CD4-positive, alpha-beta T cell treated with Interleukin-2 at 100 ng/mL for 4 hours (primary cell): ENCODE data around the gene LINGO1.

ENCODE experiments used
- DNase-seq: peaks from one replicate; pipeline ENCODE4 v3.0.0-alpha.2; 2020; ENCODE audit warnings: low spot score

LINGO1 gene

DNA sequence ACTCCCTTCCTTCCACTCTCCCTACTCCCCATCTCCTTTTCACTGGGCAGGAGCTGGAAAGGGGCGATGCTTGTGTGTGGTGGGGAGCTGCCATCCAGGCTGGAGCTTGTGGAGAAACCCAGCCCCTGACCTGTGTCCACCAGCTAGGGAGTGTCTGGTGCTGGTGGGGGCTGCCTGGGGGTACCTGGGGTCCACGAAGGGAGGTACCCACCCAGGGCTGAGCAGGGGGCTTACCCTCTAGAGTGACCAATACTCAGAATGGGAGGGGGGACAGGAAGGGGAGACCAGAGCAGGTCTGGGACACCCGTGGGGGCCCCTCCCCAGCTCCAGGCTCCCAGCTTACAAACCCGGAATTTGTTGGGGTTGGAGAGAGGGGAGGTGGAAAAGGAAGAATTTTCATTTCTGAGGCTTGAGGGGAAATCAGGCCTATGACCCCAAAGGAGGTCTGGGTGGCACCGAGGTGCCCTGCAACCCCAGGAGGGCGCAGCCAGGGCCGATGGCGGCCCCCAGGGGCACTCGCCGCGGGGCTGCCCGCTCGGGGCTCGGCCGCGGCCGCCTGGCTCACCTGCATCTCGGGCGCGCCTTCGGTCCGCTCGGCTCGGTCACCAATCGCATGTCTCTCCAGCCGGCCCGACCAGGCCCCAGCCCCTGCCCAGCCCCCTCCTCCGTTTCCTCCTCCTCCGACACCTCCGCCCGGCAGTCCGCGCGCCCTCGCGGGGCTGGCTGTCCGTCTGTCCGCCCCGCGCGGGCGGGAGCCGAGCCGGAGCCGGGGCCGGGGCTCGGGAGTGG is 773 bp downstream of the LINGO1 start:
- no peak for DNase-seq

DNA sequence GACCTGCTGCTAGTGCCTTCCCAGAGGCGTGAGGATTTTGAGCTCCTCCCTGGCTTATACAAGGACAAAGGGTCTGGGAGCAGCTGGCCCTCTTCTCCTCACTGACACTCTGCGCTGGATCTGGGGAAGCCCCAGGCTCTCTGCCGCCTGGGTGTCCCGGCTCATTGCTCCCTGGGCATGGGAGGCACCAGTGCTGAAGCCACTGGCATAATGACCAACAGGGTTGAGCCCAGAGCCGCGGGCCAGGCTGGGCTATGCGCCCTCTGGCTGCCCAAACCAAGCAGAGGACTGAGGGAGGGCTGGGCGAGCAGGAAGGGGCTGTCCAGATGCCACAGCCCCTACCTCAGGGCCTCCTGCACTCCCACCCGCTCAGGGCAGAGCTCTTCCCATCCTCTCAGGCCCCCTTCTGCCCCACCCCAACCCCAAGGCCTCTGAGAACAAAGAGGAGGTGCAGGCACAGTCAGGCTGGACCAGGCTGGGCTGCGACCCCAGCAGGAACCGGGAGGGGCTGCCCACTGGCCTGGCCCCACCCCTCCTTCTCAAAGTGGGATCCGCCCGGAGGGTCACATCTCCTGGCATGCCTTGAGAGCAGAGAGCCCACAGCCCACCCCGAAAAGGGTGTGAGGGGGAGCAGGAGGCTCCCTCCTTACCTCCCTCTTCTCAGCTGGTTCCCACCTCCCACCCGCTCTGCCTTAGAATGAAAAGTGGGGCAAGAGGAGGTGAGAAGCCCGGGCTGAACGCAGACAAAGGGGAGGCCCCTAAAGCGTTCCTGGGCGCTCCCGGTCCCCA is 1.6 kb downstream of the LINGO1 start:
- no peak for DNase-seq

DNA sequence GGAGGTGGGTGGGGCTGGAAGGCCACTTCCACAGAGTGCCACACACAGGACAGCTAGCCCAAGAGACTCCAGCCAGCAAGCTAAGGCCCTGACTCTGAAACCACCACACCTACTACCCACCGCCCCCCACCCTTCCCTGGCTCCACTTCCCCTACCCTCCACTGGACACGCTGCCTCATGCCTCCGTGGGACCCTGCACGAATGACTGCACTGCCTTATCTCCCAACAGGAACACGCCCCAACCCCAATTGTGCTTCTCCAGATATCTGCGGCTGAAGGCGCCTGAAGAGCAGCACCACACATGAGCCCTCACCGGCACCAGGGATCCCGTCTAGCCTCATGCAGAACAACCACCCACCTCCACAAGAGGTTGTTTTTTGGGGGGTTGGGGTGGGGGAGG is 2.7 kb downstream of the LINGO1 start:
- no peak for DNase-seq

GRCh38 chr15:77629070-77630030 is 3.4 kb downstream of the LINGO1 start:
- no peak for DNase-seq

DNA sequence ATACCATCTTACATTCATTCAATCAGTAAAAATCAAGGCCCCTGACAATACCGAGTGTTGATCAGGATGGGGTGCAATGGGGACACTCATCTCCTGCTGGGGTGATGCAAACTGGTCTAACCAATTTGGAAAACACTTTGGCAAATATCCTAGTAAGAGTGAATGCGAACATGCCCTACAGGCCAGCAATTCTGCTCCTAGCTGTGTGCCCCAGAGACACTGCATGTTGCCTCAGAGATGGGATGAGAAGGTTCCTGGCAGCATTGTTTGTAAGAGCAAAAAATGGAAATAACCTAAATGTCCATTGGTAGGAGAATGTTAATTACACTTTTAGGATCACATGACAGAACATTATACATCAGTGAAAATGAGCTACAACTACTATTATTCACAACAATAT is 4.7 kb downstream of the LINGO1 start:
- DNase-seq, result no peak

DNA sequence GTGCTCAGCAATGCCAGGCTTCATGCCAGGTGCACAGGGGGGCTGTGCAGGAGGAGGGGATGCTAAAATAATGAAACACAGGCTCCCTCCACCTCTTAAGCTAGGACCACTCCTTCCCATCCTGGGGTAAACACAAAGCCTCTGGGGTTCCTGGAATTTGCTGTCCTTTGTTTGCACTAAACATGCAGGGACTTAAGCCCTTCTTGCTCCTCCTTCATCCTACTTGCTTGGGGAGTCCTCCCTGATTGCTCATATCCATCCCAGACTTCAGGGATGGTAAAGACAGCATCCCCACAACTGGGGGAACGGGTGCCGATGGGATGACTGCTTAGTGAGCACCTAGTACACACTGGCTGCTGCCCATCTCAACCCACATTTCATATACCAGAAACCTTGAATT is 5.1 kb downstream of the LINGO1 start:
- no peak for DNase-seq

DNA sequence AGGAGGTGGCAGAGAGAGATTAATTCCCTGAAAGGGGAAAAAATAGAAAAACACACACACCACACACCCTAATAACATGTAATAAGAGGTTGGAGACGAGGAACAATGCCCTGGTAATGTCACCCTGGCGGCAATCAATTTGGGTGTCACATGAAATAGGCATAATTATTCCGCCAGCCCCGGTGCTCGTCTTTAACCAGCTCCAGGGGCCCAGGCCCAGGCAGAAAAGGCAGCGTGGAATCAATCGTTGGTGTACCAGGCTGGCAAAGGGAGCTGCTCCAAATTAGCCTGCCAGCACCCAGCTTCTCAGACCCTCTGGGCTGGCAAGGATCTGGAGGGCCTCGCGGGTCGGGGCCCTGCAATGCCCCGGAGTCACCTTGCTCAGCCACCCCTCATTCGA is 5.6 kb downstream of the LINGO1 start:
- DNase-seq, result no peak

DNA sequence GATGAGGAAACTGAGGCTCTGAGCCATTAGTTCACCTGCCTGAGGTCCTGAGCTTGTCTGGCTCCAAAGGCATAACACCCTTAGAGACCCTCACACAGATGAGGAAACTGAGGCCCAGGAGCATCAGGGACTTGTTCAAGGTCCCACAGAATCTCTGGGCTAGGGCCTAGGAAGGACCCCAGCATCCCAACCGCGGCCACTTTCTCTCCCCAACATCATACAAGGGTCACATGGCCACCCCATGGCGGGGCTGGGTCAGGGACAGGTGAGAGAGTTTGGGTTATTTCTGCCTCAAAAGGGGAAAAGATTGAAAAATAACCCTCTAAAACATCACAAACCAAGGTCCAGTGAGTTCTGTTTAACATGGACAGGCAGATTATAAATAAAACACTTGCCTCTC is 6.7 kb downstream of the LINGO1 start:
- no peak for DNase-seq

DNA sequence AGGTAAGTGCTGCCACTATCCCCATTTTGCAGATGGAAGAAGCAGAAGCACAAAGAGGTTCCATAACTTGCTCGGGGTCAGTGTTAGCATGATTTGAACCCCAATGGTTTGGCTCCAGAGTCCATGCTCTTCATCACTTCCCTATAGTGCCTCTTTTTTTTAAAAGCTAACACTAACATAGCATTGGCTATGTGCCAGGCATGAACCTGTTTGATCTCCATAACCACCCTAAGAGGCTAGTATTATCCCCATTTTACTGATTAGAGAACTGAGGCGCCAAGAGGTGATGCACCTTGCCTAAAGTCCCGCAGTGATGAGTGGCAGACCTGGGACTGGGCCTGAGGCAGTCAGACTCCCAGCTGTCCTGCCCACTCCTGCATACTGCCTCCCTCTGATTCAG is 7.3 kb downstream of the LINGO1 start:
- no peak for DNase-seq

DNA sequence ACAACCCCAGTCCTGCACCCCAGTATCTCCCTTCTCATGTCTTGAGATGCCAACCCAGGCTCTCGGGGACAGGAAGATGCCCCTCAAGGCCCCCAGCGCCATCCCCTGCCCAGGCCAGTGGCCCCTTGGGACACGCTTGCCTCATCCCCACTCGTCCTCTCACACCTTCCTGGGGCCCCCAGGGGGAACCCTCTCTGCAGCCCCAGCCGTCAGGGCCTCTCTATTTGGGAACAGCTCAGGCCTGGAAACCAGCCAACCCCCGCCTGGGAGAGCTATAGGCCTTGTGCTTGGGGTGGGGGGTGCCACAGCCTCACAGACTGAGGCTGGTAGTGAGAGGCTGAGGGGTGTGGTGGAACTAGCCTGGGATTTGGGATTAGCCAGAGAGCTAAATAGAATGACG is 7.8 kb downstream of the LINGO1 start:
- DNase-seq, result no peak

DNA sequence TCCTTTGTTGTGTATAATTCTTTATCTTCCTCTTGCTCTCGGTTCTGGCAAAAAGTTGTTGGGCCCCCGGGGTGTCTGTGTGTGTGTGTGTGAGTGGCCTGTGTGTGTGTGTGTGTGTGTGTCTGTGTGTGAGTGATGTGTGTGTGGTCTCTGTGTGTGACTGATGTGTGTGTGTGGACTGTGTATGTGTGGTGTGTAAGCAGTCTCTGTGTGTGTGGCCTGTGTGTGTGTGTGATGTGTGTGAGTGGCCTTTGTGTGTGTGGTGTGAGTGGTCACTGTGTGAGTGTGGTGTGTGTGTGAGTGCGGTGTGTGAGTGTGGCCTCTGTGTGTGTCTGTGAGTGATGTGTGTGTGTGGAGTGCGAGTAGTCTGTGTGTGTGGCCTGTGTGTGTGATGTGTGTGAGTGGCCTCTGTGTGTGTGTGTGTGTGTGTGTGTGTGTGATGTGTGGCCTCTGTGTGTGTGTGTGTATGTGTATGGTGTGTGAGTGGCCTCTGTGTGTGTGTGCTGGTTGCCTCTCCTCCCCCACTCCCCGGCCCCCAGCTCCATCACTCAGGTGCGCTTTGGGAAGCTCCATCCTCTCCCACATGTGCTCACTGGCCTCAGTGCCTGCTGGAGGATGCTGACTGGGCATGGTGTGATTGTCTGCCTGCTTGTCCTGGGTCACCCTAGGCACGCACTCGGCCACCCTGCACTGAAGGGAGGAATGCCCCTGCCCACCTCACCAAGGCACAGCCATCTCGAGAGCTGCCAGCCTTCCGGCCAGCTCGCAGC is 8.8 kb downstream of the LINGO1 start:
- DNase-seq, result no peak

DNA sequence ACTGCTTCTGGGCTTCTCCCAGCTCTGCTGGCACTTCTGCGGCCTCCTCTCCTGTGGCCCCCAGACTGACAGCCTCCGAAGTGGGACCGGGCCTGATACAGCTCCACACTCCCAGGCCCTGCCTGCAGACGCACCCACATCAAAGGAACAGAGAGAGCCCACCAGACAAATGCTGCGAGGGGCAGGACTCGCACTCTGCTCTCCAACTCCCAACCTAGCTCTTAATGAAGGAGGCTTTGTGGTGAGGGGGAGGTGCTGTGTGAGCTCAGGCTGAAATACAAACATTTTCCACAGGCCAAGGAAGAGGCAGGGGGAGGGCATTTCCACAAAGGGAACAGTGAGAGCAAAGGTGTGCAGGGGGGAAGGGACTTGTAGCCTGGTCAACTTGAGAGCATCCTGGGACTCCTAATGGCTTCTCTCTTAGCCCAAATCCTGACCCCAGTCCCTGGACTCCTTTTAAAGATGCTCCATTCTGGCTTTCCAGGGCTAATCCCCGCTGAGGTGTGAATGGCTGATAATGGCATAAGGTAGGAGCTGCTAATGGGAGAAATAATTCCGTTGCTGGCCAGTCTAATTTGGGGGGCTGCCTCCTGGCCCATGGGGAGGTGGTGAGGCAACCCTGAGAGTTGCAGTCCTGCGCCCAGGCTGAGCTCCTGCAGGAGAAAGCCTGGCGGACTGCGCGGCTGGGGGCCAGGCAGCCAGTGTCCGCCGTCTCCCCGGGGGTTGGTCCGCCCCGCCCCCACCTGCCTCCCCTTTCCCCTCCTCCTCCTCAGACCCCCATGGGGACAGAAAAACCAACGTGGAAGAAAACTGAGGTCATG is 9.6 kb downstream of the LINGO1 start:
- no peak for DNase-seq

- no peak for DNase-seq
Measured at GRCh38 chr15:77622209-77622933, 10.3 kb downstream of the LINGO1 start.

DNA sequence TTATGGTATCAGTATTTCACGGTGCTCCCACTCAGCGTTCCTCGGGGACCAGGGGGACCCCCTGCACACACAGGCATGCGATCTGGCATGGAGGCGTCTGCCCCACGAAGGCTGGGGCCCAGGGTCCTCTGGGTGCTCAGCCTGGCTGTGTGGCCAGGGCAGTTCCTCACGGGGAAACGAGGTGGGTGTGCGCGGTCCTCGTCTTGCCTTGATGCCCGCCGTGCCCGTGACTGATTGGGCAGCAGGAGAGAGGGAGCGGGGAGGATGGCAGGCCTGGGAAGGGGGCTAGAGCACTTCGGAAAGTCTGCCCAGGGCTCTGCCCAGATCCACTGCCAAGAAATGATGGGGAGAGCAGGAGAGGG is 10.9 kb downstream of the LINGO1 start:
- no peak for DNase-seq

GRCh38 chr15:77620960-77621647 is 11.6 kb downstream of the LINGO1 start:
- DNase-seq, result no peak

GRCh38 chr15:77620297-77620696 is 12.4 kb downstream of the LINGO1 start:
- no peak for DNase-seq

GRCh38 chr15:77619883-77620282 is 12.8 kb downstream of the LINGO1 start:
- no peak for DNase-seq

DNA sequence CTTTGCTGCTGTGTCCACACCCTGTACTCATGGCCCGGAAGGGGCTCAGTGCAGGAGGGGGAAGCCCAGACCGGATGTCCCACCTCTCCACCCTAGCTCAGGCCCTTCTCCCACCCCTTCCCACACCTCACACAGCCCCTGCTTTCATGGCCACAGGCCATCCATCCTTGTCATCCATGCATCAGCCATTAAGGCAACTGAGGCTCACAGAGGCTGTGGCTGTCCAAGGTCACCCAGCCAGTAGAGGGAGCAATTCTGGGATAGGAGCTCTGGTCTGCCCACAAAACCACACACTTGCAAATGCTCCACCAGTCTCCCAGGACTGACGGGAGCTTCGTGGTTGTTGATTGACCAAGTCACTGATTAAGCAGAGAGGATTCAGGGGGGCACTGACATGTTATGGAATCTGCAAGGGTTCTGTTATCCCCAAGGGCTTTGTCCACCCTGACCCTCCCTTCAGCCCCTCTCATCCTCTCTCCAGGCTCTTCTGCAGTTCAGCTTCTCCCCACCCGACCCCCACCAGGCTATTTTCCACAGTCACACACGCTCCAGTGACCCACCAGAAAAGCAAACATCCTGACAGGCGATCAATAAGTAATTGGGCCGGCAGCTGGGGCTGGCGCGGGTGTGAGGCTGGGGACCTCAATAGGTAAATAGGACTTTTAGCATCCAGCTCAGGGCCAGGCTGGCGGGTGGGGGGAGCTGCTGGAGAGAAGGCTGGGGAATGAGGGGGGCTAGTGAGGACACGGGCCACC is 15.1 kb downstream of the LINGO1 start:
- no peak for DNase-seq

GRCh38 chr15:77616072-77616471 is 16.6 kb downstream of the LINGO1 start:
- no peak for DNase-seq
